Activated CD8-positive, alpha-beta T cell treated with anti-CD3 and anti-CD28 coated beads for 36 hours (primary cell): ENCODE results near the gene CAMK2G. TPM values are rescaled to one million over a fixed set of nuclear protein-coding genes. Genes with fewer than 3 reads are reported as not detected.

Experiments used
- ATAC-seq: fragments of 200-7000 bp; cut with Tn5 transposase; one replicate; pipeline ENCODE4 v1.10.0; 2021; ENCODE audit warnings: mild to moderate bottlenecking, moderate library complexity
- CTCF ChIA-PET: fragments of 350-600 bp; sonication (Branson Sonifier 250); formaldehyde crosslinking; loops from one replicate; lab custom pipeline; 2021; ENCODE audit warnings: antibody characterized with exemption; lab: Charles Lee
- POLR2A ChIA-PET: fragments of 350-600 bp; sonication (Branson Sonifier 250); formaldehyde crosslinking; loops from one replicate; lab custom pipeline; 2021; ENCODE audit warnings: antibody characterized with exemption; lab: Charles Lee
- DNase-seq: peaks from one replicate; pipeline ENCODE4 v3.0.0-alpha.2; 2020
- H3K27ac Mint-ChIP-seq: one replicate; pipeline ENCODE4 v1.8.0; 2021; ENCODE audit warnings: mild to moderate bottlenecking, mixed read lengths
- H3K27me3 Mint-ChIP-seq: one replicate; pipeline ENCODE4 v1.8.0; 2021; ENCODE audit warnings: mixed read lengths
- H3K36me3 Mint-ChIP-seq: one replicate; pipeline ENCODE4 v1.8.0; 2021; ENCODE audit warnings: low read depth, mixed read lengths
- H3K4me1 Mint-ChIP-seq: one replicate; pipeline ENCODE4 v1.8.0; 2021; ENCODE audit warnings: low read depth, mixed read lengths
- H3K4me3 Mint-ChIP-seq: one replicate; pipeline ENCODE4 v1.8.0; 2021; ENCODE audit warnings: mild to moderate bottlenecking, moderate library complexity, mixed read lengths
- H3K9me3 Mint-ChIP-seq: one replicate; pipeline ENCODE4 v1.8.0; 2021; ENCODE audit warnings: mixed read lengths
- intact Hi-C: fragments of 100-400 bp; cut with micrococcal nuclease; formaldehyde crosslinking; loops from one replicate; pipeline ENCODE4 v1.10.0; 2022
- total RNA-seq, 2 experiments: library from RNA; stranded (reverse); gene quantifications; one replicate each; pipeline ENCODE4 v1.2.3, GENCODE V29; 2021
- TF ChIP-seq, protein P1 (sequence below): fragments of 200-600 bp; IDR thresholded peaks from one replicate; pipeline ENCODE4 v1.8.0; 2022; ENCODE audit warnings: antibody characterized with exemption, mild to moderate bottlenecking

The CAMK2G gene
- total RNA-seq, 2 experiments from 2014 or later, result 17.8 to 18.5 TPM

DNA sequence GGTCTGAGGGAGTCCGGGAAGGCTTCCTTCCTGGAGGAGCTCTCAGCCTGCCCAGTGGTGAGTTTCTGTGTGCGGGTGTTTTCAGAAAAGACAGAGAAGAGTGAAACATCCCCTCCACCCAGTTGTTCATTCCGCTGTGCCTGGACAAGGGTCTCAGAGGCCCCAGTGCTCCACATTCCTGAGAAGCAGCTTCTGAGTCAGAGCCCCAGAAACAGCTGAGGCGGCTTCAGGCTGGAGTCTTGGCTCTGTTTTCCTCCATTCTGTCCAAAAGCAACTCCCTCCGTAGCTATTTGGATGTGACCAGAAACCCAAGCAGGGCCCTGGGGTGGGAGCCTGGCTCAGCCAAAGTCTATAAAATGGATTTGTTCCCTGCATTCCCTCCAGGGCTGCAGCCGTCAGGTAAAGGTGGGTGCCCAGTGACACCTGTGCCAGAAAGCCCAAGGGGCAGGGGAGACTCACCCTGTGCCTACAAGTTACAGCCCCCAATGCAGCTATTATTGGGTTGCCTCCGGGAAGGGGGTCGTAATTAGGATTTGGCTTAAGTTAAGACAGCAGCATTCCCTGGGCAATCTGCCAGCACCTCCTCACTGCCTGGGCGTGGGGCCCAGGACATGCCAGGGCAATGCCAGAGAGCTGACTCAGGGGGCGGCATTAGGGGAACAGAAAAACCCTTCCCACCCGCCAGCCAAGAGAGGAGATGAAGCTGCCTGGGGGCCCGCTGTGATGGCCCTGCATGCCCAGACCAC lies 13.1 kb upstream of the CAMK2G start:
- no peak for ATAC-seq
- Mint-ChIP-seq H3K27me3 (peaks cover 2% of the 10 kb centered on the region), H3K36me3 (no peaks in the 10 kb centered on the region), H3K27ac (no peak overlapping the region), H3K4me1 (peaks cover 2% of the 10 kb centered on the region), H3K4me3 (no peak overlapping the region), H3K9me3 (no peaks in the 10 kb centered on the region)
- DNase-seq, result no peak
- TF ChIP-seq, protein P1, sequence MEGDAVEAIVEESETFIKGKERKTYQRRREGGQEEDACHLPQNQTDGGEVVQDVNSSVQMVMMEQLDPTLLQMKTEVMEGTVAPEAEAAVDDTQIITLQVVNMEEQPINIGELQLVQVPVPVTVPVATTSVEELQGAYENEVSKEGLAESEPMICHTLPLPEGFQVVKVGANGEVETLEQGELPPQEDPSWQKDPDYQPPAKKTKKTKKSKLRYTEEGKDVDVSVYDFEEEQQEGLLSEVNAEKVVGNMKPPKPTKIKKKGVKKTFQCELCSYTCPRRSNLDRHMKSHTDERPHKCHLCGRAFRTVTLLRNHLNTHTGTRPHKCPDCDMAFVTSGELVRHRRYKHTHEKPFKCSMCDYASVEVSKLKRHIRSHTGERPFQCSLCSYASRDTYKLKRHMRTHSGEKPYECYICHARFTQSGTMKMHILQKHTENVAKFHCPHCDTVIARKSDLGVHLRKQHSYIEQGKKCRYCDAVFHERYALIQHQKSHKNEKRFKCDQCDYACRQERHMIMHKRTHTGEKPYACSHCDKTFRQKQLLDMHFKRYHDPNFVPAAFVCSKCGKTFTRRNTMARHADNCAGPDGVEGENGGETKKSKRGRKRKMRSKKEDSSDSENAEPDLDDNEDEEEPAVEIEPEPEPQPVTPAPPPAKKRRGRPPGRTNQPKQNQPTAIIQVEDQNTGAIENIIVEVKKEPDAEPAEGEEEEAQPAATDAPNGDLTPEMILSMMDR, result no peak
- ChIA-PET POLR2A (no interaction called here), CTCF (interaction anchor here (0.7 to 19.1 kb wide), 13 partner anchors 9 to 326 kb away, joined by 3 to 466 read pairs (median 13); no protein-coding TSS in a partner anchor)
- intact Hi-C loops, result loop anchor here (2.0 to 5.0 kb wide), 3 partner anchors 53 to 215 kb away; no protein-coding TSS in a partner anchor

DNA sequence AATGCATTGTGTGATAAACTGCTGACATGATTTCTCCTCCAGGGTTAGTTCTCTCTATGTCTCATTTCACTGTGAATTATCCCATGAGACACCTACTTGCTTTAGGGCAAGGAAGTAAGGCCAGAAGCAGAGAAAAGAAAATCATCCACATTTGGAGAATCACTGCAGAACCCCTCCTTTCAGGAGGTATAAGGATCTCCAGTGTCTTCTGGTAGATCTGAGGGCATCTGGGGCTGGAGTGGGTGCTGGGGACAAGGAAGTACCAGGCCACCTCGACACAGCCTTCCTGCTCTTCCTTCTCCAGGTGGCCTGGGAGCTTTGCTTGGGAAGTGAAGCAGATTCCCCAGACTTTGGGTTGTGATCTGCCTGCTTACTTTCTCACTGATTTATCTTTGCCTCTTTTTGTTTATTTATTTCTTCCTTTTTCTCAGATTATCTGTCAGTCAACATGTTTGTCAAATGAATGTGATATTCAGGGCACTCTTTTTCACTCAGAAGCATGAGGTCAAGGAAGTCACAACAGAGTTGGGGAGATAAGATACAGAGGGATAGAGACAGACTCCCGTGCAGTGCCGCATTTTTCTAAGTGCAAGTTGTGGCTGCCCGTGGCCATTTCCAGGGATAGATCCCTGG lies 12.4 kb upstream of the CAMK2G start:
- Mint-ChIP-seq H3K9me3 (no peaks in the 10 kb centered on the region), H3K27ac (no peak overlapping the region), H3K27me3 (no peaks in the 10 kb centered on the region), H3K36me3 (no peaks in the 10 kb centered on the region), H3K4me1 (peaks cover 2% of the 10 kb centered on the region), H3K4me3 (no peak overlapping the region)
- no peak for ATAC-seq
- intact Hi-C loops, result loop anchor here (2.0 to 5.0 kb wide), 3 partner anchors 54 to 216 kb away; no protein-coding TSS in a partner anchor
- ChIA-PET CTCF (interaction anchor here (0.6 to 19.1 kb wide), 58 partner anchors 8 to 326 kb away, joined by 3 to 466 read pairs (median 5); partner anchors contain the start of gene PLAU), POLR2A (interaction anchor here (1.0 kb wide), 1 partner anchor 72 kb away, joined by 4 read pairs; no protein-coding TSS in a partner anchor)
- no peak for DNase-seq
- TF ChIP-seq, protein P1, result no peak

DNA sequence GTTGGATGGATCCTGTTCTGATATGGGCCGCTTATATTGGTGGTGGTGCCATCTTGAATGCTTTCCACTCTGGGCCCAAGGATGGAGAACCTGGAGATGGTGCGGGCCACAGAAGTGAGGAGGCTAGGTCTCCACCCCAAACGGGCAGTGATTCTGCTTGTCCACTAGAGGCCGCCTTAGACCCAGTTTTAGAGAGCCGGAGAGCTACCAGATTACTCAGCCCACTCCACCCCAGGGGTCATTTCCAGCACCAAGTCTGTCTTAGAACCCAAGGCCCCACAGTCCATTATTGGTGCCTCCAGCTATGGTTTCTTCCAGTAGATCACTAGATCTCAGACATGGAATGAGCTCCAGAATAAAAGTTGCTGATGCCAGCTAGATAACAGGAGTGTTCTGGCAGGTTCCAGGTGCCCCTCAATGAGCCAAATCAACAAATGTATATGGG lies 11.8 kb upstream of the CAMK2G start:
- ATAC-seq (peak; percentile 96), DNase-seq (peak; percentile 72)
- POLR2A ChIA-PET, result interaction anchor here (0.8 to 1.0 kb wide), 2 partner anchors 30 to 72 kb away, joined by 3 to 4 read pairs; no protein-coding TSS in a partner anchor
- H3K27ac Mint-ChIP-seq, result no peak overlapping the region
- peaks cover 2% of the 10 kb centered on the region for H3K4me1 Mint-ChIP-seq
- intact Hi-C loops, result loop anchor here (2.0 to 5.0 kb wide), 3 partner anchors 55 to 216 kb away; no protein-coding TSS in a partner anchor
- no peaks in the 10 kb centered on the region for H3K36me3 Mint-ChIP-seq
- TF ChIP-seq, protein P1, result peak; percentile 92
- no peaks in the 10 kb centered on the region for H3K9me3 Mint-ChIP-seq
- no peak overlapping the region for H3K4me3 Mint-ChIP-seq
- CTCF ChIA-PET, result interaction anchor here (0.6 to 19.1 kb wide), 58 partner anchors 9 to 327 kb away, joined by 3 to 466 read pairs (median 5); partner anchors contain the start of gene PLAU
- no peaks in the 10 kb centered on the region for H3K27me3 Mint-ChIP-seq

DNA sequence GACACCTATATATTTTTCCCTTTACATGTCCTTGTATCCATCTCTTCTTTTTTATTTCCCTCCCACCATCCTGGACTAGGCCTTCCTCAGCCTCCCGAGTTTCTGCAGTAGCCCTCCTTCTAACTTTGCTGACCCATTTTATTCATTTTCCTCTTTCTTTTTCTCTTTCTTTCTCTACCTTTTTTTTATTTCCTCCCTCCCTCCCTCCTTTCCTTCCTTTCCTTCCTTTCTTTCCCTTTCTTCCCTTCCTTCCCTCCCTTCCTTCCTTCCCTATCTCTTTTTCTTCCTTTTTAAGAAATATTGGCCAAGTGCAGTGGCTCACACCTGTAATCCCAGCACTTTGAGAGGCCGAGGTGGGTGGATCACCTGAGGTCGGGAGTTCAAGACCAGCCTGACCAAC lies 9.7 kb upstream of the CAMK2G start:
- intact Hi-C loops, result no loop called here
- H3K36me3 Mint-ChIP-seq, result no peaks in the 10 kb centered on the region
- no peak overlapping the region for H3K27ac Mint-ChIP-seq
- DNase-seq (no peak), ATAC-seq (no peak)
- no peak overlapping the region for H3K4me3 Mint-ChIP-seq
- H3K9me3 Mint-ChIP-seq, result no peaks in the 10 kb centered on the region
- peaks cover 11% of the 10 kb centered on the region for H3K4me1 Mint-ChIP-seq
- TF ChIP-seq, protein P1, result no peak
- ChIA-PET CTCF (interaction anchor here (1.3 to 6.4 kb wide), 2 partner anchors 57 to 219 kb away, joined by 5 to 126 read pairs; no protein-coding TSS in a partner anchor), POLR2A (no interaction called here)
- H3K27me3 Mint-ChIP-seq, result no peaks in the 10 kb centered on the region
